Activated CD8-positive, alpha-beta memory T cell treated with anti-CD3 and anti-CD28 coated beads, Interleukin-2, amount 10 ng/mL, durations not matched to agents 7 days and 5 days (primary cell): ENCODE measurements around the gene IHH. TPM values are rescaled to one million over a fixed set of nuclear protein-coding genes. Genes with fewer than 3 reads are reported as not detected.

ENCODE experiments used
- ATAC-seq: fragments of 150-1000 bp; cut with Tn5 transposase; one replicate; pipeline ENCODE4 v1.10.0; 2021; ENCODE audit warnings: moderate library complexity
- CTCF ChIA-PET: fragments of 350-600 bp; sonication (Branson Sonifier 250); formaldehyde crosslinking; loops from one replicate; lab custom pipeline; 2021; ENCODE audit warnings: antibody characterized with exemption; lab: Charles Lee
- DNase-seq: peaks from one replicate; pipeline ENCODE4 v3.0.0-alpha.2; 2020
- H3K27ac Mint-ChIP-seq: one replicate; pipeline ENCODE4 v1.8.0; 2021; ENCODE audit warnings: mild to moderate bottlenecking, mixed read lengths
- H3K27me3 Mint-ChIP-seq: one replicate; pipeline ENCODE4 v1.8.0; 2021; ENCODE audit warnings: mixed read lengths
- H3K36me3 Mint-ChIP-seq: one replicate; pipeline ENCODE4 v1.8.0; 2021; ENCODE audit warnings: mild to moderate bottlenecking, mixed read lengths
- H3K4me1 Mint-ChIP-seq: one replicate; pipeline ENCODE4 v1.8.0; 2021; ENCODE audit warnings: mixed read lengths
- H3K4me3 Mint-ChIP-seq: one replicate; pipeline ENCODE4 v1.8.0; 2021; ENCODE audit warnings: mild to moderate bottlenecking, moderate library complexity, mixed read lengths
- H3K9me3 Mint-ChIP-seq: one replicate; pipeline ENCODE4 v1.8.0; 2022; ENCODE audit warnings: low read depth, mixed read lengths
- total RNA-seq, 2 experiments: library from RNA; stranded (reverse); gene quantifications; one replicate each; pipeline ENCODE4 v1.2.3, GENCODE V29; 2021

The IHH gene
- total RNA-seq, 2 experiments from 2014 or later, result not detected

GRCh38 chr2:219086196-219086595 lies 25.5 kb upstream of the IHH start:
- H3K27ac Mint-ChIP-seq, result no peak overlapping the region
- ATAC-seq, result no peak
- no peaks in the 10 kb centered on the region for H3K9me3 Mint-ChIP-seq
- no peak for DNase-seq
- H3K4me1 Mint-ChIP-seq, result peaks cover 16% of the 10 kb centered on the region
- no peak overlapping the region for H3K4me3 Mint-ChIP-seq
- no peaks in the 10 kb centered on the region for H3K36me3 Mint-ChIP-seq
- H3K27me3 Mint-ChIP-seq, result no peaks in the 10 kb centered on the region
- CTCF ChIA-PET, result interaction anchor here (0.9 to 3.5 kb wide), 2 partner anchors 10 to 17 kb away, joined by 3 to 14 read pairs; no protein-coding TSS in a partner anchor

- no peak overlapping the region for H3K4me3 Mint-ChIP-seq
These were observed 24.1 kb upstream of the IHH start for GRCh38 chr2:219084791-219085190.

GRCh38 chr2:219082332-219082958 lies 21.7 kb upstream of the IHH start:
- H3K4me1 Mint-ChIP-seq, result peaks cover 14% of the 10 kb centered on the region
- H3K27me3 Mint-ChIP-seq, result no peaks in the 10 kb centered on the region
- CTCF ChIA-PET, result interaction anchor here (0.8 to 1.5 kb wide), 3 partner anchors 9 to 72 kb away, joined by 3 to 5 read pairs (median 4); no protein-coding TSS in a partner anchor
- no peaks in the 10 kb centered on the region for H3K36me3 Mint-ChIP-seq
- no peak overlapping the region for H3K27ac Mint-ChIP-seq
- ATAC-seq, result no peak
- no peak overlapping the region for H3K4me3 Mint-ChIP-seq
- no peak for DNase-seq
- no peaks in the 10 kb centered on the region for H3K9me3 Mint-ChIP-seq

More at GRCh38 chr2:219084791-219085190, 24.1 kb upstream of the IHH start:
- CTCF ChIA-PET, result interaction anchor here (0.8 to 3.5 kb wide), 5 partner anchors 11 to 36 kb away, joined by 3 to 14 read pairs (median 7); no protein-coding TSS in a partner anchor
- H3K9me3 Mint-ChIP-seq, result no peaks in the 10 kb centered on the region
- peak; percentile 49 for ATAC-seq
- H3K4me1 Mint-ChIP-seq, result peaks cover 16% of the 10 kb centered on the region
- H3K36me3 Mint-ChIP-seq, result no peaks in the 10 kb centered on the region
- no peaks in the 10 kb centered on the region for H3K27me3 Mint-ChIP-seq
- H3K27ac Mint-ChIP-seq, result no peak overlapping the region
- no peak for DNase-seq

GRCh38 chr2:219081701-219082331 lies 21.1 kb upstream of the IHH start:
- Mint-ChIP-seq H3K27me3 (no peaks in the 10 kb centered on the region), H3K4me3 (no peak overlapping the region), H3K4me1 (peaks cover 13% of the 10 kb centered on the region), H3K36me3 (peaks cover 3% of the 10 kb centered on the region), H3K27ac (no peak overlapping the region), H3K9me3 (no peaks in the 10 kb centered on the region)
- DNase-seq (no peak), ATAC-seq (no peak)
- CTCF ChIA-PET, result interaction anchor here (1.0 to 1.4 kb wide), 3 partner anchors 12 to 35 kb away, joined by 4 read pairs; no protein-coding TSS in a partner anchor

- Mint-ChIP-seq H3K36me3 (peaks cover 3% of the 10 kb centered on the region), H3K4me3 (no peak overlapping the region), H3K4me1 (peaks cover 13% of the 10 kb centered on the region), H3K9me3 (no peaks in the 10 kb centered on the region), H3K27me3 (no peaks in the 10 kb centered on the region), H3K27ac (no peak overlapping the region)
- no peak for DNase-seq
- CTCF ChIA-PET, result interaction anchor here (0.7 to 1.4 kb wide), 6 partner anchors 20 to 101 kb away, joined by 3 to 4 read pairs (median 4); no protein-coding TSS in a partner anchor
- ATAC-seq, result no peak
These were observed 20.4 kb upstream of the IHH start for GRCh38 chr2:219081096-219081495.

GRCh38 chr2:219079417-219079816 lies 18.7 kb upstream of the IHH start:
- H3K4me1 Mint-ChIP-seq, result no peaks in the 10 kb centered on the region
- CTCF ChIA-PET, result interaction anchor here (0.7 to 1.3 kb wide), 2 partner anchors 56 to 80 kb away, joined by 3 to 4 read pairs; no protein-coding TSS in a partner anchor
- H3K9me3 Mint-ChIP-seq, result no peaks in the 10 kb centered on the region
- peaks cover 6% of the 10 kb centered on the region for H3K36me3 Mint-ChIP-seq
- H3K27me3 Mint-ChIP-seq, result no peaks in the 10 kb centered on the region
- DNase-seq (no peak), ATAC-seq (no peak)
- no peak overlapping the region for H3K27ac Mint-ChIP-seq
- H3K4me3 Mint-ChIP-seq, result no peak overlapping the region

GRCh38 chr2:219078951-219079350 lies 18.2 kb upstream of the IHH start:
- no peak for DNase-seq
- H3K4me3 Mint-ChIP-seq, result no peak overlapping the region
- H3K36me3 Mint-ChIP-seq, result peaks cover 6% of the 10 kb centered on the region
- no peak for ATAC-seq
- no peaks in the 10 kb centered on the region for H3K27me3 Mint-ChIP-seq
- no peaks in the 10 kb centered on the region for H3K4me1 Mint-ChIP-seq
- CTCF ChIA-PET, result interaction anchor here (1.3 kb wide), 1 partner anchor 81 kb away, joined by 4 read pairs; no protein-coding TSS in a partner anchor
- no peaks in the 10 kb centered on the region for H3K9me3 Mint-ChIP-seq
- no peak overlapping the region for H3K27ac Mint-ChIP-seq

- no peak overlapping the region for H3K4me3 Mint-ChIP-seq
- no peaks in the 10 kb centered on the region for H3K9me3 Mint-ChIP-seq
- CTCF ChIA-PET, result no interaction called here
- H3K27ac Mint-ChIP-seq, result no peak overlapping the region
- DNase-seq (no peak), ATAC-seq (no peak)
- H3K27me3 Mint-ChIP-seq, result no peaks in the 10 kb centered on the region
- peaks cover 6% of the 10 kb centered on the region for H3K36me3 Mint-ChIP-seq
- H3K4me1 Mint-ChIP-seq, result no peaks in the 10 kb centered on the region
These were observed 17.4 kb upstream of the IHH start for GRCh38 chr2:219078126-219078525.

- H3K27me3 Mint-ChIP-seq, result no peaks in the 10 kb centered on the region
- no peak for ATAC-seq
- H3K4me1 Mint-ChIP-seq, result no peaks in the 10 kb centered on the region
- H3K9me3 Mint-ChIP-seq, result no peaks in the 10 kb centered on the region
- H3K27ac Mint-ChIP-seq, result no peak overlapping the region
- no peak for DNase-seq
- no peak overlapping the region for H3K4me3 Mint-ChIP-seq
- H3K36me3 Mint-ChIP-seq, result peaks cover 6% of the 10 kb centered on the region
- CTCF ChIA-PET, result interaction anchor here (0.7 to 7.7 kb wide), 4 partner anchors 12 to 46 kb away, joined by 3 to 69 read pairs (median 4); no protein-coding TSS in a partner anchor
These were observed 15.5 kb upstream of the IHH start for GRCh38 chr2:219076253-219076652.

- CTCF ChIA-PET, result interaction anchor here (0.6 to 7.7 kb wide), 17 partner anchors 9 to 94 kb away, joined by 3 to 69 read pairs (median 5); no protein-coding TSS in a partner anchor
- ATAC-seq, result no peak
- no peak for DNase-seq
- peaks cover 6% of the 10 kb centered on the region for H3K36me3 Mint-ChIP-seq
- no peaks in the 10 kb centered on the region for H3K9me3 Mint-ChIP-seq
- H3K4me3 Mint-ChIP-seq, result no peak overlapping the region
- H3K4me1 Mint-ChIP-seq, result no peaks in the 10 kb centered on the region
- H3K27ac Mint-ChIP-seq, result no peak overlapping the region
- H3K27me3 Mint-ChIP-seq, result no peaks in the 10 kb centered on the region
These were observed 12.8 kb upstream of the IHH start for GRCh38 chr2:219073413-219074129.

GRCh38 chr2:219072741-219073250 lies 12.1 kb upstream of the IHH start:
- H3K36me3 Mint-ChIP-seq, result peaks cover 6% of the 10 kb centered on the region
- no peaks in the 10 kb centered on the region for H3K9me3 Mint-ChIP-seq
- no peak overlapping the region for H3K27ac Mint-ChIP-seq
- DNase-seq (no peak), ATAC-seq (no peak)
- peaks cover 2% of the 10 kb centered on the region for H3K27me3 Mint-ChIP-seq
- H3K4me1 Mint-ChIP-seq, result no peaks in the 10 kb centered on the region
- H3K4me3 Mint-ChIP-seq, result no peak overlapping the region
- CTCF ChIA-PET, result interaction anchor here (0.6 to 7.7 kb wide), 17 partner anchors 9 to 93 kb away, joined by 3 to 69 read pairs (median 5); no protein-coding TSS in a partner anchor

GRCh38 chr2:219071131-219071816 lies 10.6 kb upstream of the IHH start:
- no peak for ATAC-seq
- H3K36me3 Mint-ChIP-seq, result peaks cover 3% of the 10 kb centered on the region

More at GRCh38 chr2:219071131-219071816, 10.6 kb upstream of the IHH start:
- no peak for DNase-seq
- Mint-ChIP-seq H3K4me1 (no peaks in the 10 kb centered on the region), H3K27me3 (peaks cover 5% of the 10 kb centered on the region), H3K4me3 (no peak overlapping the region), H3K27ac (no peak overlapping the region), H3K9me3 (no peaks in the 10 kb centered on the region)
- CTCF ChIA-PET, result interaction anchor here (0.9 to 7.7 kb wide), 7 partner anchors 13 to 277 kb away, joined by 3 to 69 read pairs (median 4); no protein-coding TSS in a partner anchor
